IgD-negative memory B cell (primary cell): Measurements from ENCODE around the gene GMPS. TPM values are rescaled to one million over a fixed set of nuclear protein-coding genes. Genes with fewer than 3 reads are reported as not detected.
"Not testable (repeated sequence)": the region's sequence is repeated elsewhere in the genome, so short reads cannot be mapped to it uniquely, and the experiment has no call there.

ENCODE experiments used
- H3K27ac Mint-ChIP-seq, 3 donors: one replicate each; pipeline ENCODE4 v1.8.0; 2020 to 2022; ENCODE audit warnings: mild to moderate bottlenecking in 3 of 3, mixed read lengths in 3 of 3, moderate library complexity in 1 of 3
- H3K27me3 Mint-ChIP-seq: one replicate; pipeline ENCODE4 v1.8.0; 2021; ENCODE audit warnings: mixed read lengths
- H3K36me3 Mint-ChIP-seq: one replicate; pipeline ENCODE4 v1.8.0; 2020; ENCODE audit warnings: mild to moderate bottlenecking, mixed read lengths
- H3K4me1 Mint-ChIP-seq, 3 donors: one replicate each; pipeline ENCODE4 v1.8.0; 2020 to 2022; ENCODE audit warnings: mixed read lengths in 3 of 3, mild to moderate bottlenecking in 1 of 3
- H3K4me3 Mint-ChIP-seq, 4 donors: one replicate each; pipeline ENCODE4 v1.8.0; 2020 to 2022; ENCODE audit warnings: mild to moderate bottlenecking in 4 of 4, mixed read lengths in 4 of 4, moderate library complexity in 3 of 4
- H3K9me3 Mint-ChIP-seq, 3 donors: one replicate each; pipeline ENCODE4 v1.8.0; 2020 to 2021; ENCODE audit warnings: mixed read lengths in 3 of 3, mild to moderate bottlenecking in 1 of 3
- polyA plus RNA-seq: library from polyadenylated mRNA; unstranded; fragments of 300-500 nt; fragmentation: Illumina TruSeq; gene quantifications from one replicate; pipeline ENCODE4 v1.2.3, GENCODE V29; 2021

Gene GMPS
- polyA plus RNA-seq, result 47.1 TPM

- Mint-ChIP-seq H3K27ac (peak within 1 kb of the TSS; percentile 92 to 98 (median 93)), H3K36me3 (no peaks in the 10 kb centered on the region)
Observed at GRCh38 chr3:155870133-155870944, at the start of gene GMPS. TSS of gene GMPS (plus strand) at chr3:155870650. CDS start at chr3:155870871, 221 bp downstream.

GRCh38 chr3:155828490-155829098 is 41.9 kb upstream of the GMPS start:
- not testable (repeated sequence) for H3K4me1 Mint-ChIP-seq, H3K4me3 Mint-ChIP-seq, H3K27ac Mint-ChIP-seq, H3K36me3 Mint-ChIP-seq, H3K9me3 Mint-ChIP-seq, H3K27me3 Mint-ChIP-seq

More at GRCh38 chr3:155870133-155870944, at the start of gene GMPS:
- Mint-ChIP-seq H3K9me3 (no peaks in the 10 kb centered on the region), H3K4me1 (peaks cover 15 to 20% (median 16%) of the 10 kb centered on the region in 3 donors), H3K27me3 (no peaks in the 10 kb centered on the region), H3K4me3 (peak within 1 kb of the TSS; percentile 93 to 98 (median 96))

- H3K27ac Mint-ChIP-seq, result no peak overlapping the region
Observed at GRCh38 chr3:155835341-155836071, 34.9 kb upstream of the GMPS start.

GRCh38 chr3:155843569-155843968 is 26.9 kb upstream of the GMPS start:
- H3K27me3 Mint-ChIP-seq, result no peaks in the 10 kb centered on the region
- no peaks in the 10 kb centered on the region for H3K9me3 Mint-ChIP-seq
- peaks cover 14% of the 10 kb centered on the region for H3K36me3 Mint-ChIP-seq
- H3K27ac Mint-ChIP-seq, result peak overlapping the region in 2 of 3 donors; percentile 23 to 25
- peaks cover 20 to 32% (median 21%) of the 10 kb centered on the region in 3 donors for H3K4me1 Mint-ChIP-seq
- H3K4me3 Mint-ChIP-seq, result no peak overlapping the region

More at GRCh38 chr3:155835341-155836071, 34.9 kb upstream of the GMPS start:
- H3K27me3 Mint-ChIP-seq, result no peaks in the 10 kb centered on the region
- H3K4me3 Mint-ChIP-seq, result no peak overlapping the region
- peaks cover under 1% of the 10 kb centered on the region for H3K36me3 Mint-ChIP-seq
- peaks cover 0 to 2% (median 0%) of the 10 kb centered on the region in 3 donors for H3K4me1 Mint-ChIP-seq
- peaks cover 0 to 1% (median 0%) of the 10 kb centered on the region in 3 donors for H3K9me3 Mint-ChIP-seq

- Mint-ChIP-seq H3K4me1 (peaks cover 20 to 40% (median 30%) of the 10 kb centered on the region in 3 donors), H3K9me3 (no peaks in the 10 kb centered on the region), H3K36me3 (peaks cover 13% of the 10 kb centered on the region), H3K27ac (peak overlapping the region in 1 of 3 donors; percentile 55), H3K4me3 (peak overlapping the region in 1 of 4 donors; percentile 63), H3K27me3 (no peaks in the 10 kb centered on the region)
Observed at GRCh38 chr3:155846119-155846518, 24.3 kb upstream of the GMPS start.

GRCh38 chr3:155847993-155848392 is 22.5 kb upstream of the GMPS start:
- Mint-ChIP-seq H3K27me3 (no peaks in the 10 kb centered on the region), H3K36me3 (peaks cover 17% of the 10 kb centered on the region), H3K27ac (peak overlapping the region in 1 of 3 donors; percentile 73), H3K4me3 (peak overlapping the region in 3 of 4 donors; percentile 4 to 71 (median 11)), H3K4me1 (peaks cover 27 to 54% (median 43%) of the 10 kb centered on the region in 3 donors), H3K9me3 (no peaks in the 10 kb centered on the region)

GRCh38 chr3:155849404-155849803 is 21.0 kb upstream of the GMPS start:
- H3K27me3 Mint-ChIP-seq, H3K27ac Mint-ChIP-seq, H3K9me3 Mint-ChIP-seq: not testable (repeated sequence)
- H3K36me3 Mint-ChIP-seq, result peaks cover 13% of the 10 kb centered on the region
- H3K4me3 Mint-ChIP-seq, result peak overlapping the region in 2 of 4 donors; percentile 49 to 67
- peaks cover 27 to 48% (median 40%) of the 10 kb centered on the region in 3 donors for H3K4me1 Mint-ChIP-seq

GRCh38 chr3:155852341-155852740 is 18.1 kb upstream of the GMPS start:
- Mint-ChIP-seq H3K4me1 (peaks cover 24 to 39% (median 37%) of the 10 kb centered on the region in 3 donors), H3K36me3 (peaks cover 10% of the 10 kb centered on the region)

GRCh38 chr3:155853214-155854140 is 17.0 kb upstream of the GMPS start:
- Mint-ChIP-seq H3K27ac (peak overlapping the region; percentile 95 to 99 (median 98)), H3K27me3 (no peaks in the 10 kb centered on the region), H3K36me3 (peaks cover 4% of the 10 kb centered on the region), H3K9me3 (no peaks in the 10 kb centered on the region), H3K4me1 (peaks cover 18 to 34% (median 30%) of the 10 kb centered on the region in 3 donors), H3K4me3 (peak overlapping the region; percentile 90 to 97 (median 94))

More at GRCh38 chr3:155852341-155852740, 18.1 kb upstream of the GMPS start:
- no peaks in the 10 kb centered on the region for H3K9me3 Mint-ChIP-seq
- no peaks in the 10 kb centered on the region for H3K27me3 Mint-ChIP-seq
- H3K27ac Mint-ChIP-seq, result peak overlapping the region in 1 of 3 donors; percentile 95
- peak overlapping the region; percentile 90 to 97 (median 94) for H3K4me3 Mint-ChIP-seq

- peak within 1 kb of the TSS; percentile 90 to 97 (median 94) for H3K4me3 Mint-ChIP-seq
- H3K27me3 Mint-ChIP-seq, result no peaks in the 10 kb centered on the region
- peak within 1 kb of the TSS; percentile 95 to 99 (median 98) for H3K27ac Mint-ChIP-seq
- no peaks in the 10 kb centered on the region for H3K9me3 Mint-ChIP-seq
- H3K4me1 Mint-ChIP-seq, result peaks cover 18 to 30% (median 29%) of the 10 kb centered on the region in 3 donors
- H3K36me3 Mint-ChIP-seq, result peaks cover 4% of the 10 kb centered on the region
Observed at GRCh38 chr3:155854141-155854940, 16.1 kb upstream of the GMPS start, which contains the start of gene SLC33A1. TSS of gene SLC33A1 (minus strand) at chr3:155854427. CDS start at chr3:155853997, 430 bp downstream.

- peaks cover 5 to 6% (median 6%) of the 10 kb centered on the region in 3 donors for H3K4me1 Mint-ChIP-seq
- H3K9me3 Mint-ChIP-seq, result no peaks in the 10 kb centered on the region
- H3K27me3 Mint-ChIP-seq, result peaks cover 2% of the 10 kb centered on the region
- H3K36me3 Mint-ChIP-seq, result no peaks in the 10 kb centered on the region
- peak overlapping the region in 2 of 4 donors; percentile 0 to 5 for H3K4me3 Mint-ChIP-seq
- H3K27ac Mint-ChIP-seq, result no peak overlapping the region
Observed at GRCh38 chr3:155859859-155860258, 10.6 kb upstream of the GMPS start.

- H3K36me3 Mint-ChIP-seq, H3K9me3 Mint-ChIP-seq, H3K4me1 Mint-ChIP-seq, H3K4me3 Mint-ChIP-seq, H3K27ac Mint-ChIP-seq, H3K27me3 Mint-ChIP-seq: not testable (repeated sequence)
Observed at GRCh38 chr3:155860424-155860823, 10.0 kb upstream of the GMPS start.

- H3K27me3 Mint-ChIP-seq, result peaks cover 2% of the 10 kb centered on the region
- H3K9me3 Mint-ChIP-seq, result no peaks in the 10 kb centered on the region
- H3K36me3 Mint-ChIP-seq, result no peaks in the 10 kb centered on the region
- peak overlapping the region in 1 of 4 donors; percentile 60 for H3K4me3 Mint-ChIP-seq
- peak overlapping the region in 1 of 3 donors; percentile 9 for H3K27ac Mint-ChIP-seq
- peaks cover 3 to 4% (median 4%) of the 10 kb centered on the region in 3 donors for H3K4me1 Mint-ChIP-seq
Observed at GRCh38 chr3:155861476-155862183, 8.8 kb upstream of the GMPS start.
